Gastroesophageal sphincter (tissue), 4 donors: Measurements from ENCODE around the gene RNF126. TPM values are rescaled to one million over a fixed set of nuclear protein-coding genes. Genes with fewer than 3 reads are reported as not detected.
"Not testable (repeated sequence)": the region's sequence is repeated elsewhere in the genome, so short reads cannot be mapped to it uniquely, and the experiment has no call there.

ENCODE experiments used
- ATAC-seq: fragments of 150-250 bp; one replicate; pipeline ENCODE4 v1.9.1; 2016; ENCODE audit warnings: mild to moderate bottlenecking, moderate library complexity
- H3K27ac ChIP-seq, 4 donors: fragments of 200-600 bp; sonication (generic) in 3 of 4; 1 replicate in 3 of 4; 2 replicates in 1 of 4; pipeline ENCODE4 v1.5.1; 2016 to 2019
- H3K27me3 ChIP-seq: fragments of 200-600 bp; sonication (generic); one replicate; pipeline ENCODE4 v1.5.1; 2019
- H3K36me3 ChIP-seq, 2 donors: fragments of 200-600 bp; sonication (generic); one replicate each; pipeline ENCODE4 v1.5.1; 2019; ENCODE audit warnings: control low read depth in 1 of 2
- H3K4me1 ChIP-seq, 3 donors: fragments of 200-600 bp; sonication (generic); 1 replicate in 2 of 3; 2 replicates in 1 of 3; pipeline ENCODE4 v1.5.1; 2016 to 2019; ENCODE audit warnings: control low read depth in 2 of 3
- H3K4me3 ChIP-seq, 2 donors: fragments of 200-600 bp; sonication (generic); one replicate each; pipeline ENCODE4 v1.5.1; 2019; ENCODE audit warnings: mild to moderate bottlenecking in 1 of 2, moderate library complexity in 1 of 2
- H3K9me3 ChIP-seq, 3 donors: fragments of 200-600 bp; sonication (generic); one replicate each; pipeline ENCODE4 v1.5.1; 2017 to 2019; ENCODE audit warnings: control low read depth in 2 of 3
- CTCF ChIP-seq, 4 experiments: fragments of 200-600 bp in 2 of 4; fragments of 450-650 bp in 2 of 4; sonication (generic) in 1 of 4; IDR thresholded peaks; one replicate each; pipeline ENCODE4 v1.5.1; 2017 to 2019; ENCODE audit warnings: antibody characterized with exemption in 4 of 4, mild to moderate bottlenecking in 2 of 4, moderate library complexity in 2 of 4
- EP300 ChIP-seq: sonication (generic); formaldehyde crosslinking; IDR thresholded peaks from one replicate; pipeline ENCODE4 v1.6.1; 2017; ENCODE audit warnings: antibody characterized with exemption, mild to moderate bottlenecking
- POLR2A ChIP-seq, 2 donors: fragments of 450-650 bp; IDR thresholded peaks; one replicate each; pipeline ENCODE4 v1.6.1; 2017; ENCODE audit warnings: antibody characterized with exemption in 2 of 2, mild to moderate bottlenecking in 2 of 2, moderate library complexity in 1 of 2
- POLR2AphosphoS5 ChIP-seq: sonication (generic); formaldehyde crosslinking; IDR thresholded peaks from one replicate; pipeline ENCODE4 v1.6.1; 2017; ENCODE audit warnings: antibody characterized with exemption
- WGBS, 2 donors: methylation state at CpG; one replicate each; pipeline ENCODE4 v1.1.5; 2018; ENCODE audit warnings: low coverage in 1 of 2; 5-methylcytosine and 5-hydroxymethylcytosine counted together
- total RNA-seq, 4 donors: library from RNA; depleted of rRNA; stranded (reverse); fragments of >200 nt; gene quantifications; one replicate each; pipeline ENCODE4 v1.1.0, GENCODE V29; 2016

RNF126 gene
- total RNA-seq, 4 donors from 2014 or later = 47.7 to 57.9 (median 52.0) TPM

- peak overlapping the region in 3 of 4 donors; percentile 97 to 99 (median 99) for H3K27ac ChIP-seq
- no peak for TF ChIP-seq POLR2A (IDR thresholded peaks at IDR 0.05)
- no peak for TF ChIP-seq CTCF (IDR thresholded peaks at IDR 0.05)
- TF ChIP-seq EP300 = no peak
- TF ChIP-seq POLR2AphosphoS5 = no peak
- no peaks in the 10 kb centered on the region for H3K36me3 ChIP-seq
- no peak for ATAC-seq
- no peaks in the 10 kb centered on the region for H3K9me3 ChIP-seq
- H3K27me3 ChIP-seq = peaks cover 29% of the 10 kb centered on the region
- H3K4me1 ChIP-seq = peaks cover 0 to 72% (median 22%) of the 10 kb centered on the region in 3 donors
- H3K4me3 ChIP-seq = peak overlapping the region in 1 of 2 donors; percentile 89
- WGBS, 2 donors = 71% methylated on average over 14 of the region's 38 CpGs; no CpG with 5 or more reads in 1 of the 2 donors
Observed at GRCh38 chr19:674282-675151, 11.5 kb upstream of the RNF126 start.

GRCh38 chr19:670609-671075, 7.6 kb upstream of the RNF126 start:
- H3K4me3 ChIP-seq = no peak overlapping the region
- no peaks in the 10 kb centered on the region for H3K36me3 ChIP-seq
- 100% methylated on average over 1 of the region's 9 CpGs; no CpG with 5 or more reads in 1 of the 2 donors for WGBS, 2 donors
- H3K27ac ChIP-seq = no peak overlapping the region
- ATAC-seq = no peak
- no peak for TF ChIP-seq CTCF (IDR thresholded peaks at IDR 0.05)
- H3K4me1 ChIP-seq = peaks cover 0 to 35% (median under 1%) of the 10 kb centered on the region in 3 donors
- H3K27me3 ChIP-seq = peaks cover 14% of the 10 kb centered on the region
- no peaks in the 10 kb centered on the region for H3K9me3 ChIP-seq

- peaks cover 0 to 32% (median 7%) of the 10 kb centered on the region in 3 donors for H3K4me1 ChIP-seq
- H3K27me3 ChIP-seq, H3K4me3 ChIP-seq, H3K36me3 ChIP-seq, H3K9me3 ChIP-seq, ATAC-seq, H3K27ac ChIP-seq: not testable (repeated sequence)
- WGBS, 2 donors = 64 to 84% methylated on average over 8 to 11 of the region's 12 CpGs
Observed at GRCh38 chr19:668675-669434, 5.8 kb upstream of the RNF126 start.

- ATAC-seq, H3K27me3 ChIP-seq, H3K27ac ChIP-seq, H3K36me3 ChIP-seq, H3K9me3 ChIP-seq, H3K4me3 ChIP-seq: not testable (repeated sequence)
- H3K4me1 ChIP-seq = peaks cover 0 to 26% (median 11%) of the 10 kb centered on the region in 3 donors
- 80% methylated on average over 2 of the region's 38 CpGs; no CpG with 5 or more reads in 1 of the 2 donors for WGBS, 2 donors
Observed at GRCh38 chr19:666985-667573, 4.1 kb upstream of the RNF126 start.

GRCh38 chr19:664913-665443, 2.0 kb upstream of the RNF126 start:
- TF ChIP-seq POLR2A (IDR thresholded peaks at IDR 0.05) (no peak), EP300 (no peak), CTCF (IDR thresholded peaks at IDR 0.05) (peak in 3 of 4 experiments; percentile 94 to 98 (median 97)), POLR2AphosphoS5 (peak; percentile 24)
- no peaks in the 10 kb centered on the region for H3K27me3 ChIP-seq
- H3K9me3 ChIP-seq = no peaks in the 10 kb centered on the region
- H3K4me3 ChIP-seq = peak overlapping the region in 1 of 2 donors; percentile 32
- H3K36me3 ChIP-seq = no peaks in the 10 kb centered on the region
- peaks cover 0 to 47% (median 32%) of the 10 kb centered on the region in 3 donors for H3K4me1 ChIP-seq
- peak overlapping the region in 3 of 4 donors; percentile 11 to 96 (median 65) for H3K27ac ChIP-seq
- WGBS, 2 donors = 8% methylated on average over 2 of the region's 24 CpGs; no CpG with 5 or more reads in 1 of the 2 donors
- peak; percentile 32 for ATAC-seq
